Fibroblast of upper back skin (primary cell): ENCODE data around the gene ZFYVE19.
A peak's percentile ranks its signal among the peaks of the same experiment; 100 is the strongest.

Source experiments
- DNase-seq: peaks from one replicate; pipeline ENCODE4 v3.0.0-alpha.2; 2013

Gene ZFYVE19

DNA sequence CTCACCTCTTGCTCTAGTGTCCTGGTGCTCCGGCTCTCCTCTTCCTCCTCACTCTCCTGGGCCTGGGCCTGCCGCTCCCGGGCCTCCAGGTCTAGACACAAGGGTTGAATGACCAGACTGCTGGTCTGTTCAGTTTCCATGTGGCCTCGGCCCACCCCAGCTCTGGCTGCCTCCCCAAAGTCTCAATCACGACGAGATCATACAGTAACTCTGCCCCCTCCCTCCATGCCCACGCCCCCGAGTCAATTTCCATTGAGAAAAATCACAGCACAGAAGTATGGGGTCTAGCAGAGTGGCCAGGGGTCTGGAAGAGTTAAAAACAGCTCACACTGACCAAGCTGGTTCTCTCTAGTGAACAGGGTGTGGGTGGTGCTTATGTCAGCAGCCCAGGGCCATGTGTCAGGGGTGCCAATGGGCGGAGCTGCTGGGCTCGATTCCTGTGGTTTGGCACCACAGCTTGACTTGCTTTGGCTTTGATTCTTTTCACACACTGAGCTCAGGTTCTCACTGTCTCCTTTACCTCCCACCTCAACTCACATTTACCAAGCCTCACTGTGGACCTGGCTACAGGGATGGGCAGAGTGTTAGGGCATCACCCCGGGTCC is 30.2 kb upstream of the ZFYVE19 start:
- no peak for DNase-seq

DNA sequence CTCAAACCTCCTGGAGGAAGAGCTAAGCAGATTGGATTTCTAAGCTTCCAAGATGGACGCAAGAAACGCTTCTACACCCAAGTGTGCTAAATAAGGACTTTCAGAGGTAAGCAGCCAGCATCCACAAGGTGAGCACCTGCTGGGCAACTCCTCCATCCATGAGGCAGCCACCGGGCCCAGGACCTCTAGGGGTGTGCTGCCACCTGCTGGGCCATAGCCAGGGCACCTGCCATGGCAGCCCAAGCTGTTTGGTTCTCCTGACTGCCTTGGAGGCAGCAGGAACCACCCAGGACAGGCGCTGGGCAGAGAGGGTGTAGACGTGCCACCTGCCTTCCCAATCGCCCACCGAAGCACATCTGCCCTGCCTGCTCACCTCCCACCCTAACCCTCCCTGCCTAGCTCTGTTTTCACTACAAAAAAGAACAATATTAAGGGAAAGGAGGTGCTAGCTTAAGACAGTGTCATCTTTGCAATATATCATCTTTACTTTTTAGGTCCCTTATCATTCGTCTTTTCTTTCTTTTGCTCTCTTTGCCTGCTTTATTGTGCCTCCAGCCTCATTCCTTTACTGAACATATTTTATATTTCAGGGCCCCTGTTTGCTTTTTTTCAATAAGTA is 24.2 kb upstream of the ZFYVE19 start:
- DNase-seq, result no peak

DNA sequence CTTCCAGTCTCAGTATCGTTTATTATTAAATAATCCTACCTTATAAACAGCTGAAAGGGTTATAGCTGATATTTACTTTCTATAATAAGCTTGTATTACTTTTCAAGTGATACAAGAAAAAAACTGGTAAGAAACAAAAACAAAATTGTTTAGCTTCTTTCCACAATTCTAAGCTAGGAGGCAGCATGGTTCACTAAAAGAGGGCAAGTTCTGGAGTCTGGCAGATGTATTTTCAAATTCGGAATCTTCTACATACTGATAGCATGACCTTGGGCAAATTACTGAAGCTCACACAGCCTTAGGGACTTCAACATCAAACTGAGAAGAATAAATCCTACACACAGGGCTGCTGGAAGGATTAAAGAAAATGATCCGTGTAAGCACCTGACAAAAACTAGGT is 21.7 kb upstream of the ZFYVE19 start:
- DNase-seq, result no peak

DNA sequence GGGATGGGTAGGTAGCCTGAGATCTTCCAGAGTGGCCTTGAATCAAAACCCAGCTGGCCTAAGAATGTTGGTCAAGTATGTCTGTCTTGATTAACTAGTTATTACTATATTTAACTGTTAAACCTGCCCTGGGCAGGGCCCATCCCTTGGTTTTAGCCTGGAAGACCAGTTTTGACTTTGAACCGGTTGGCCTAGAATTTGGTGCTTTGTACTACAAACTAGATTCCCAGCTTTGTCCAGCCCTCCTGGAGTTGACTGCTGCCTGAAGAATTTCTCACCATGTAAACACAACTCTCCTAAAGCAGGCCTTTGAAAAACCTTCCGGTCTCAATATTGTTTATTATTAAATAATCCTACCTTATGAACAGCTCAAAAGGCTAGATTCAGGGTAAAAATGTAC is 21.1 kb upstream of the ZFYVE19 start:
- DNase-seq, result no peak

DNA sequence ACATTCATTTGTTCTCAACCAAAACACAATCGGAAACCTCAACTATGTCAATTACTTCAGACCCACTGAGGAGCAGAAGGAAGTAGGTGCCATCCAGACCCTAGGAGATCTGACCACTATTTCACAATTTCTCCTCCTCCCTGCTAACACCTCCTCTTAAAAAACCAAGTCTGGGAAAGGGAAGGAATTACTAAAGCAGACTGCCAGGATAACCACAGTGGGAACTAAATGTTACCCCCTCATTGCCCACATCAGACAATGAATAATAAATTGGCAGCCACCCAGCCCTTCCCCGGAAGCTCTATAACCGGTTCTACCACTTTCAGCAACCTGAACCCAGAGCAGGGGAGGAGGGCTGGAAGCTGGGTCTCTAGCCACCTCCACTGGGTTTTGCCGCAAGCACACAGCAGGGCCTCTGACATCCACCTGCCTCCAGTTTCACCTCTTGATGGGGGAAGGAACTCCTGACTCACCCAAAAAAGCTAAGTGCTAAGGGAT is 19.5 kb upstream of the ZFYVE19 start:
- peak; percentile 71 for DNase-seq

DNA sequence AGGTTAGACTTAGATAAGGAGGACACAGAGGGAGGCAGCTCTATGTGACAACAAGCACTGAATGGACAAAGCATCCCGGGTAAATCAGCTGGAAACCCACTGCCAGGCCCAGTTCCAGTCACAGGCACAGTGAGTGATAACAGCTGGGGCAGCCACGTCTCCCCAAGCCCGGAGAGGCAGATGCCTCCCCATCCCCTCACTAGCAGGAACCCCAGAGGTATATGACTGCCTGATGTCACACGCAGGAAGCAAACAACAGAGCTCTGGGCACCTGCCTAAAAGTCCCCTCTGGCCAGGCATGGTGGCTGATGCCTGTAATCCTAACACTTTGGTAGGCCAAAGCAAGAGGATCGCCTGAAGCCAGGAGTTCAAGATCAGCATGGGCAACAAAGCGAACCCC is 18.9 kb upstream of the ZFYVE19 start:
- DNase-seq, result no peak

DNA sequence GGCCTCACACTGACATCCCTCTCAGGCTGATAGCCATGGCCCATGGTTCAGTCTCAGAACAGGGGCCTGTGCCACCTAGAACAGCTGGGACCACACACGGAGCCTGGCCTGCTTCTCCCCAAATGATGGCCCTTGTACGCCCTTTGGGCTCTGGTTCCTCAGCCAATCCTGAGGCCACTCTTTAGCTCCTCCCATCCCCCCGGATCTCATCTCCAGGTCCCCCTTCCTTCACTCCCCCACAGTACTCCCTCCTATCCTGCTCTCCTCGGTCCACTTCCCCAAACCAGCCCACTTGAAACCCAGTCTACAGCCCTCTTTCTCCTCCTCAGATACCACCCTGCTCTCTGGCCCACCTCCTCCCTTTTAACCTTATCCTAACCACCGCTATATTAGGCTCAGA is 17.8 kb upstream of the ZFYVE19 start:
- no peak for DNase-seq

DNA sequence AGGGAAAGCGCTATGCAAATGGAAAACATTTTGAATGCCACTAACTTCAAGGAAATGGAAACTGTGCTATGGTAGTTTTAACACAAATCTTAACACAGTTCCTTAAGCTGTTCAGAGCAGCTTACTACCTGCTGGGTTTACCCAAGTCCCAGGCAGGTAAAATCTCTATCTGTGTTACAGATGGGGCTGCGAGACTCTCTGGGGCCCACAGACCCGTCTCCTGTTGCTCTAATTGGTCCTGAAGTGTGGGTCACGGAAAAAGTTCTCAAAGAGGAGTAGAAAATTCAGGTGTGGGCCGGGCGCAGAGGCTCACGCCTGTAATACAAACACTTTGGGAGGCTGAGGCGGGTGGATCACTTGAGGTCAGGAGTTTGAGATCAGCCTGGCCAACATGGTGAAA is 16.9 kb upstream of the ZFYVE19 start:
- no peak for DNase-seq

DNA sequence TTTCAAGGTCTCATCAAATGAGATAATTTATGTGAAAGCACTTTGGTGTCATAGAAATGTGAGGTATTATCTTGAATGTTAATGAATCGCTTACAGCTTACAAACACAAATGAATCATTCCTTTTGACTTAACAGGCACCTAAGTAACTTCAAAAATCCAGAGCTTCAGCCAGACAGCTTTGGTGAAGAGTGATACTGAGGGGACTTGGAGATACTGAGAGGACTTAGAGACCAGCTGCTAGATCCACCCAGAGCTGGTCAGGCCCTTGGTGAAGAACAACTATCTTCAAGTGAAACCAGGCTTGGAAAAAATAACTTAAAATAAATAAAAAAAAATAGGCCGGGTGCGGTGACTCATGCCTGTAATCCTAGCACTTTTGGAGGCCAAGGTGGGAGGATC is 16.2 kb upstream of the ZFYVE19 start:
- DNase-seq, result no peak

DNA sequence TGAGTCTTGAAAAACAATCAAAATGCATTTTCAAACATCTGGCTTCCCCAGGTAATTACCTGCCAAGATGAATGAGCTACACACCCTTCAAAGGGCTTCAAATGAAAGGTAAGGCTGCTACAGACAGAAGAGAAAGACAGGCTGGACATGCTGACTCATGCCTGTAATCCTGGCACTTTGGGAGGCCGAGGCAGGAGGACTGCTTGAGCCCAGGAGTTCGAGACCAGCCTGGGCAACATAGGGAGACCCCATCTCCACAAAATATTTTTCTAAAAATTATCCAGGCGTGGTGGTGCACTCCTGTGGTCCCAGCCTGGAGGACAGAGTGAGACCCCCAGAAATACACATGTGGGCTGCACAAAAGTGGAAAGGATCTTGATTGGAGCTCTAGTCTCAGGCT is 14.5 kb upstream of the ZFYVE19 start:
- no peak for DNase-seq

DNA sequence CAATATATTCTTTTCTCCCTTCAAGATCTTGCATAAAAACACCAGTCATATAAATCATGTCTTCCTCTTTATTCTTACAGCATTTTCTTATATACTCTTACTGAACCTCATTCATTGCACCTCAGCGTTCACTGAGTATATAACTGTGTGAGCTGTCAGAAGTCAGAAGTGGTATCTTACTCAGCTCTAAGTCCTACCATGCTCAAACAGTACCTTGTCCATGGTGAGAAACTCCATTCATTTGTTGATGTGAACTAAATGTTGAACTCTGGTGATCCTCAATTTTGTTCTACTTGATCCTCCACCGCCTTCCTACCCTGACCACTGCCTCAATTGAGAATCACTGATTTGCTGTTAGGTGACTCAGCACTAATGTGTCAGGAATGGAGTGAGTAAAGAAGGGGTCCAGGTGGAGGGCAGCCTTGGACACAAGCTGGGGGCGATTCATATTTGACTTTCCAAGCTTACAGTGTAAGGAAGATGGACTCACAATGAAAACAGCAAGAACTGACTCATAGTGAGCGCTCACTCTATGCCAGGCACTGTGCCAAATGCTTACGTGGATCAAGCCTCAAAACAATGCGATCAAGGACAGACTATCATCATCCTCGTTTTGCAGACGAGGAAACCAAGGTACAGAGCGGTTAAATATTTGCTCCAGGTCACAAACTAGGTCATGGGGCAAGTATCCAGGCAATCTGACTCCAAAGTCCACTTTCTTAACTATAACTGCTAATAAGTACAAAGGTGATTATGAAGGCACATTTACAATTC is 13.5 kb upstream of the ZFYVE19 start:
- DNase-seq, result peak; percentile 90

DNA sequence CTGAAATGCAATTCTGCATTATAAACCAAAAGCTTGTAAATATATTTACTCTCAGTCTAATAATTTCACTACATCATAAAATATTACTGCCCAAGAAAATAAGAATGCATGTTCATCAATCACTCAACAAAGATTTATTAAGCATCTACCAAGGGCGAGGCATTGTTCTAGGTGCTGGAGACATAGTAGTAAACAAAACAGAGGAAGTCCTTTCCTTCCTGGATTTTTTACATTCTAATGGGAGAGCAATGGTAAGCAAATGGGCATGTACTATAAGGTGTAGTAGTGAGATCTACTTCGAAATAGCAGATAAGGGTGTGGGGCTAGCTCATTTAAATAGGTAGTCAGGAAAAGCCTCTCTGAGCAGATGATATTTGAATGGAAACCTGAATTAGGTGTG is 10.8 kb upstream of the ZFYVE19 start:
- DNase-seq, result no peak

DNA sequence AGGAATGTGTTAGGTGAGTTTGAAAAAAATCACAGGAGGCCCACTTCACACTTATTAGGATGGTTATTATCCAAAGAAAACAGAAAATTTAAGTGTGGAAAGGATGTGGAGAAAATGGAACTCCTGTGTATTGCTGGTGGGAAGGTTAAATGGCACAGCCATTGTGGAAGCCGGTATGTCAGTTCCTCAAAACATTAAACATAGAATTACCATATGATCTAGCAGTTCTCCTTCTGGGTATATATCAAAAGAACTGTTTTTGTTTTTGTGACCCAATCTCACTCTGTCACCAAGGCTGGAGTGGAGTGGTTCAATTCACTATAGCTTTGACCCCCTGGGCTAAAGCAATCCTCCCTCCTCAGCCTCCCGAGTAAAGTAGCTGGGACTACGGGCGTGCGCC is 10.4 kb upstream of the ZFYVE19 start:
- no peak for DNase-seq

DNA sequence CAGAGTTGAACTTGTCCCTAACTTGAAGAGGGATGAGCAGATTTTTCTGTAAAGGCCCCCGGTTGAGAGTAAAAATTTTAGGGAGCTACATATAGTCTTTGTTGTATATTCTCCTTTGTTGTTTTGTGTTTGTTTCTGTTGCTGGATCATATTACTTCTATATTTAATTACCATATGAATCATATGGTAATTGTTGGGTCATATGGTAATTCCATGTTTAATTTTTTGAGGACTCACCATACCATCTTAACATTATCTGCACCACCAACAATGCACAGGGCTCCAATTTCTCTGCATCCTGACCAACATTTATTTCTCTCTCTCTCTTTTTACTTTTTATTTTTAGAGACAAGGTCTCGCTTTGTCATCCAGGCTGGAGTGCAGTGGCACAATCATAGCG is 7.4 kb upstream of the ZFYVE19 start:
- no peak for DNase-seq

DNA sequence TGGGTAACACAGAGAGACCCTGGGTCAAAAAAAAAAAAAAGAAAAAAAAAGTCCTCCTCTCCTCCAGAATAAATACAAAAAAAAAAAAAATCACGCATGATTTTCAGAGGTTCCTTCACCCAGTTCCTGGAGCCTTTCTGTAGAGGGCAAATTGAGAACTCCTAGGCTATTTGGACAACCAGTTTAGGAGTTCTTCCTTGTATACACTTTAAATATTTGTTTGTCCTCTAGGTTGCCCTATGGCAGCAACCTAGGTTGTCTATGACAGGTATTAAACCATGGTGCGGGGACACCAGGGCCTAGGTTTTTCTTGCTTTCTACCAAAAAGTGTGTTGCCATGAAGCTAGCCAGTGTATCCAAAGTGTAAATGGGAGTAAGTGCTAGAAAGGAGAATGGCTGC is 3.8 kb upstream of the ZFYVE19 start:
- no peak for DNase-seq

DNA sequence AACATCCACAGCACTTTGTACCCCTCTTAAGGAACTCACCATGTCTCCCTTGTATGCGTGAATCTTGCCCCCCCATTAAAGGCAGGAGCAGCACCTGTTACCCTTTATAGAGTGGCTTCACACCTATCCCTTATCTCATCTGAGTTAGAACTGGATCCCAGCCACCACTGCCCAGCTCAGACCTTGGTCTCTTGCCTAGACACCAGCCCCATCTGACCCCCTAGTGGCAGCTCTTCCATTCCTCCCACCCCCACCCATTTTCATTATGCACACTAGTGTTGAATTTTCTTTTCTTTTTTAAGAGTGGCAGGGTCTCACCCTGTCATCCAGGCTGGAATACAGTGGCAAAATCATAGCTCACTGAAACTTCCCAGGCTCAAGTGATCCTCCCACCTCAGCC is 3.2 kb upstream of the ZFYVE19 start:
- no peak for DNase-seq

DNA sequence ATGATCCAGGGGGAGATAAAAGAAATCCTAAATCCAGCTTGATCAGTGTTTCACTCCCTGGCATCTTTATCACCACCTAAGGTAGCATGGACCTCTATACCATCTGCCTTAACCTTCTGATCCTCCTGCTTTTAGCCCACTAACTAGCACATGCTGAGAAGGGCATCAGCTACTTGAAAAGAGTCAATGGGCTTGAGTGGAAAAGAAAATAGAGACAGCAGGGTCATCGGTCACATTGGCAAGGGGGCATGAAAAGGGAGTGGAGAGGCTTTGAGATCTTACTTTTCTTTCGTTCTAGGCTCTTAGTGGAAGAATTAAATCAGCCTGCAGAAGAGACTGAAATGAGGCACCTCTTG is 239 bp upstream of the ZFYVE19 start:
- DNase-seq, result no peak

DNA sequence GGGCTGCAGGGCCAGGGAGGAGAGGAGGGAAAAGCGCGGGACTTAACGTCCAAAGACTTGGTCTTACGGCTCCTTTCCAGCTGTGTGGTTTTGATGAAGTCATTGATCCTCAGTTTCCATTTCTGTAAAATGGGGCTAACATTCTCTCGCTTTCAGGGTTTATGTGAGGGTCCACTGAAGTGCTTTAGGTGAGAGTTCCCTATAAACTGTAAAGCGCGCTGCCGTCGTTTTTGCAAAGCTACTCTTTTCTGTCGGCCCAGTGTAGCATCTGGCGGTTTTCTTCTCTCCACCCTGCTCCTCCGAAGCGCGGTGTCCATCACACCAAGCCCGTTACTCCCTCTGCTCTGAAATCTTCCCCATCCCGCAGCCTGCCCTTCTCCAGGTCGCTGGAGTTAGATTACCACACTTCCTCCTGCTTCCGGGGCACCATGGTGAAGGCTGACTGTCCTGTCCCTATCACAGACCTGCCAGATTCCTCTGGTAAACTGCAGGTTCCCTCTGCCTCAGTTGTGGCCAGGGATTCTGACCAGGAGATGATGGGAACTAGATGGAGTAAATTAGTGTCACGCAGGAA is 1.1 kb downstream of the ZFYVE19 start:
- DNase-seq, result no peak

DNA sequence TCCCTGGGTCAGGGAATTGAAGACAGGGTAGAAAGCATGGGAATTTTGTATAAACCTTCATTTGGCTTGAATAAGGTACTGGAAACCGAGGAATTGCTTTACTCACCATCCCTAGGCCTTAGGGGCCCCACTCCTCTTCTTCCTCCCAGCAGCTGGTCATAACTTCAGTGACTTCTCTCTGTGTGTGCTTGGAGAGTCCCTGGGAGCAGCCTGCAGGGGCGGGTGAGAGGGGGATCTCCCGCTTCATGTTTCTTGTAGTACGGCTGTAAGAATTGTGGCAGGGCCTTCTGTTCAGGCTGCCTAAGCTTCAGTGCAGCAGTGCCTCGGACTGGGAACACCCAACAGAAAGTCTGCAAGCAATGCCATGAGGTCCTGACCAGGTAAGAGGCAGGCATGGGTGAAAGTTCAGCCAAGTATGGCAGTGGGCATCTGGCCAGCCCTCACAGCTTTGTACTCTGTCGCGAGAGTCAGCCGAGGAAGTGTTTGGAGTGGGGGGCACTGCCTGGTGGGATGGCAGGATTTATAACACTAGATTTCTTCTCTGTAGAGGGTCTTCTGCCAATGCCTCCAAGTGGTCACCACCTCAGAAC is 2.1 kb downstream of the ZFYVE19 start:
- DNase-seq, result no peak

DNA sequence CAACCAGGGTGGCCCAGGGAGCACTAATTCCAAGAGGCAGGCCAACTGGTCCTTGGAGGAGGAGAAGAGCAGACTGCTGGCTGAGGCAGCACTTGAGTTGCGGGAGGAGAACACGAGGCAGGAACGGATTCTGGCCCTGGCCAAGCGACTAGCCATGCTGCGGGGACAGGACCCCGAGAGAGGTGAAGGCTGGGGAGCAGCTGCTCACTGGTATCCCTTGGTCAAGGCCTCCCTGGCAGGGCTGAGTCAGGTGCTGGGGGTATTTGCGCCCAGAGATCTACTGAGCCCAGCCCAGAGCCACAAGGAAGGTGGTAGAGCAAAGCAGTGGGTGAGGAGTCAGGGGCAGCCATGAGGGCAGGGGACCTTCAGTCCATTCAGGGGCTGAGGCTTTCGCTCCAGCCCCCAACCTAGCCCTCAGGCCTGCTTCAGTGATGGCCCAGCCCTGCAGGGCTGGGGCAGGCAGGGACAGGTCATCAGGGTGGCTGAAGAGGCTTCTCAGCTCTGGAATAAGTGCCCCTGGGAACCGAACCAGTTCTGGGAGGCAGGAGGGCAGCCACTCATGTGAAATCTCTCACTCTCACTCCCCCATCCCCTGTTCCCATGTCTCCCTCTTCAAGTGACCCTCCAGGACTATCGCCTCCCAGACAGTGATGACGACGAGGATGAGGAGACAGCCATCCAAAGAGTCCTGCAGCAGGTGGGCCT is 6.0 kb downstream of the ZFYVE19 start:
- no peak for DNase-seq

DNA sequence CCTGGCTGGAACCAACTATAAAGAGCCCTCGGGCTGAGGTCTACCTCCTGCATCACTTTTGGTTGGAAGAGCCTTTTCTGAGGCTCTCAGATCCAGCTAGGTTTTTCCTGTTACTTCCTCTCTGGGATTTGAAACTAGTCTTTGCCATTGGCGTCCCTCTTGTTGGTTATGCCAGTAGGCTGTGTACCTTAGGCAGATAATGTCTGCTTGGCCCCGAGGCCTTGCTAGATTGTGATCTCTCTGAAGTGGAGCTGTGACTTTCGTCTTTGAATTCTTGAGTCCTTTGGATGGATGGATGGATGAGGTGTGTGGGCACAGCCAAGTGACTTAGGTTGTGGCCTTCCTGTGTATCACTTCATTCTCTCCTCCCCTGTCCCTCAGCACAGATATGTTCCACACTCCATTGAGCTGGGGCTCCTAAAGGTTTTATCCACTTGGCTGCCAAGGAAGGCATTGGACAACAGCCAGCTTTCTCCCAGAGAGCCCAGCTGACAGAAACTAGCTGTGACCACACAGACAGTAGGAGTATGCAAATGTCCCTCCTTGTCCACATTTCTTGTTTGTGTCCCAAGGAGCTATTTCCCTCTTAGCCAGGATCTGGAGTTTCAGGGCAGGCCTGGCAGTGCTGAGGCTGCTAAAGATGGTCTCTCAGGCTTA is 8.3 kb downstream of the ZFYVE19 start:
- DNase-seq, result no peak

DNA sequence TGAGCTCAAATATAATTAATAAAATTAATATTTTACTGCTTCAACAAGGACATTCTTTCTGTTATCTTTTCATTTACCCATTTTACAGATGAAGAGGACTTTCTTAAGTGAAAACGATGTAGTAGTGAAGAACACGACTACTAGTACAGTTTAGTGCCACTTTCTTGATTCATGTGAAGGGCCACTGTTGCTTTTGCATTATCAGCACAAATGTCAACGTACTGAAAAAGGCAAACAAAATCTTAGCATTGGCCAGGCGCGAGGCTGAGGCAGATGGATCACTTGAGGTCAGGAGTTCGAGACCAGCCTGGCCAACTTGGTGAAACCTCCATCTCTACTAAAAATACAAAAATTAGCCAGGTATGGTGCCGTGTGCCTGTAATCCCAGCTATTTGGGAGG is 12.2 kb downstream of the ZFYVE19 start:
- DNase-seq, result no peak

DNA sequence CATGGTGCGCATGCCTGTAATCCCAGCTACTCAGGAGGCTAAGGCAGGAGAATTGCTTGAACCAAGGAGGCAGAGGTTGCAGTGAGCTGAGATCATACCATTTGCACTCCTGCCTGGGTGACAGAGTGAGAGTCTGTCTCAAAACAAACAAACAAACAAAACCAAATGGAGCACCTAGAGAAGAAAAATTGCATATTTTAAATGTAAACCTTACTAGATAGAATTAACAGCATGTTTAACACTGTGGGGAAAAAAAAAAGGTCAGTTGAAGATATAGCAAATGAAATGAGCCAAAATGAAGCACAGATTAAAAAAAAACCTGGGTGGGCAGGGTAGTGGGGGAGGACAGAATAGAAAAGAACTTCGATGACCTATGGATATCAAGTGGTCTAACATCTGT is 14.3 kb downstream of the ZFYVE19 start:
- DNase-seq, result no peak
